Endometrium (tissue), 2 donors: ENCODE data around the gene GSG1L.

Experiments used
- FAIRE-seq: peaks from 2 replicates; lab custom pipeline; 2012; peaks lifted over from hg19 to GRCh38; lab: Jason Lieb, UNC
- donor health status: control.
- donor health status: control.

Gene GSG1L

GRCh38 chr16:27789595-27790241 is 273.8 kb downstream of the GSG1L start:
- FAIRE-seq, result no peak

- no peak for FAIRE-seq
These were observed 274.4 kb downstream of the GSG1L start for GRCh38 chr16:27789150-27789549.

- no peak for FAIRE-seq
These were observed 275.8 kb downstream of the GSG1L start for GRCh38 chr16:27787665-27788064.

- FAIRE-seq, result no peak
These were observed 276.4 kb downstream of the GSG1L start for GRCh38 chr16:27786923-27787625.

- no peak for FAIRE-seq
These were observed 277.1 kb downstream of the GSG1L start for GRCh38 chr16:27786221-27786922.

- FAIRE-seq, result no peak
These were observed 278.2 kb downstream of the GSG1L start for GRCh38 chr16:27785307-27785678.

- no peak for FAIRE-seq
These were observed 278.9 kb downstream of the GSG1L start for GRCh38 chr16:27784351-27785306.

- FAIRE-seq, result no peak
These were observed 281.3 kb downstream of the GSG1L start for GRCh38 chr16:27781981-27782880.

GRCh38 chr16:27781195-27781524 is 282.4 kb downstream of the GSG1L start:
- FAIRE-seq, result no peak

- FAIRE-seq, result no peak
These were observed 282.9 kb downstream of the GSG1L start for GRCh38 chr16:27780468-27781194.

GRCh38 chr16:27779641-27780164 is 283.8 kb downstream of the GSG1L start:
- no peak for FAIRE-seq

- no peak for FAIRE-seq
These were observed 284.5 kb downstream of the GSG1L start for GRCh38 chr16:27778926-27779570.

- no peak for FAIRE-seq
These were observed 285.2 kb downstream of the GSG1L start for GRCh38 chr16:27778171-27778925.

- FAIRE-seq, result no peak
These were observed 286.0 kb downstream of the GSG1L start for GRCh38 chr16:27777527-27777926.

GRCh38 chr16:27776556-27777225 is 286.8 kb downstream of the GSG1L start:
- FAIRE-seq, result no peak

- no peak for FAIRE-seq
These were observed 288.3 kb downstream of the GSG1L start for GRCh38 chr16:27775254-27775653.

GRCh38 chr16:27774779-27775178 is 288.7 kb downstream of the GSG1L start:
- FAIRE-seq, result no peak

GRCh38 chr16:27773344-27773743 is 290.2 kb downstream of the GSG1L start:
- no peak for FAIRE-seq
